G401 (cell line): ENCODE data around the gene B4GALNT4. TPM values are rescaled to one million over a fixed set of nuclear protein-coding genes. Genes with fewer than 3 reads are reported as not detected.
A peak's percentile ranks its signal among the peaks of the same experiment; 100 is the strongest.
"Not testable (repeated sequence)": the region's sequence is repeated elsewhere in the genome, so short reads cannot be mapped to it uniquely, and the experiment has no call there.

Experiments used
- DNase-seq: peaks from one replicate; pipeline ENCODE4 v3.0.0-alpha.2; 2015; ENCODE audit warnings: low spot score
- in situ Hi-C: cut with HindIII; loops from 2 replicates; pipeline ENCODE4 v1.10.0; 2016; ENCODE audit warnings: low sequenced_read_pairs, mixed read lengths
- total RNA-seq: library from RNA; depleted of rRNA; stranded (reverse); fragments of >200 nt; shearing (Covaris generic); gene quantifications from 2 replicates; pipeline ENCODE4 v1.2.3, GENCODE V29; 2014; rRNA removed

Gene B4GALNT4, protein sequence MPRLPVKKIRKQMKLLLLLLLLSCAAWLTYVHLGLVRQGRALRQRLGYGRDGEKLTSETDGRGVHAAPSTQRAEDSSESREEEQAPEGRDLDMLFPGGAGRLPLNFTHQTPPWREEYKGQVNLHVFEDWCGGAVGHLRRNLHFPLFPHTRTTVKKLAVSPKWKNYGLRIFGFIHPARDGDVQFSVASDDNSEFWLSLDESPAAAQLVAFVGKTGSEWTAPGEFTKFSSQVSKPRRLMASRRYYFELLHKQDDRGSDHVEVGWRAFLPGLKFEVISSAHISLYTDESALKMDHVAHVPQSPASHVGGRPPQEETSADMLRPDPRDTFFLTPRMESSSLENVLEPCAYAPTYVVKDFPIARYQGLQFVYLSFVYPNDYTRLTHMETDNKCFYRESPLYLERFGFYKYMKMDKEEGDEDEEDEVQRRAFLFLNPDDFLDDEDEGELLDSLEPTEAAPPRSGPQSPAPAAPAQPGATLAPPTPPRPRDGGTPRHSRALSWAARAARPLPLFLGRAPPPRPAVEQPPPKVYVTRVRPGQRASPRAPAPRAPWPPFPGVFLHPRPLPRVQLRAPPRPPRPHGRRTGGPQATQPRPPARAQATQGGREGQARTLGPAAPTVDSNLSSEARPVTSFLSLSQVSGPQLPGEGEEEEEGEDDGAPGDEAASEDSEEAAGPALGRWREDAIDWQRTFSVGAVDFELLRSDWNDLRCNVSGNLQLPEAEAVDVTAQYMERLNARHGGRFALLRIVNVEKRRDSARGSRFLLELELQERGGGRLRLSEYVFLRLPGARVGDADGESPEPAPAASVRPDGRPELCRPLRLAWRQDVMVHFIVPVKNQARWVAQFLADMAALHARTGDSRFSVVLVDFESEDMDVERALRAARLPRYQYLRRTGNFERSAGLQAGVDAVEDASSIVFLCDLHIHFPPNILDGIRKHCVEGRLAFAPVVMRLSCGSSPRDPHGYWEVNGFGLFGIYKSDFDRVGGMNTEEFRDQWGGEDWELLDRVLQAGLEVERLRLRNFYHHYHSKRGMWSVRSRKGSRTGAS
- 27.4 and 32.1 TPM in 2 replicates for total RNA-seq

DNA sequence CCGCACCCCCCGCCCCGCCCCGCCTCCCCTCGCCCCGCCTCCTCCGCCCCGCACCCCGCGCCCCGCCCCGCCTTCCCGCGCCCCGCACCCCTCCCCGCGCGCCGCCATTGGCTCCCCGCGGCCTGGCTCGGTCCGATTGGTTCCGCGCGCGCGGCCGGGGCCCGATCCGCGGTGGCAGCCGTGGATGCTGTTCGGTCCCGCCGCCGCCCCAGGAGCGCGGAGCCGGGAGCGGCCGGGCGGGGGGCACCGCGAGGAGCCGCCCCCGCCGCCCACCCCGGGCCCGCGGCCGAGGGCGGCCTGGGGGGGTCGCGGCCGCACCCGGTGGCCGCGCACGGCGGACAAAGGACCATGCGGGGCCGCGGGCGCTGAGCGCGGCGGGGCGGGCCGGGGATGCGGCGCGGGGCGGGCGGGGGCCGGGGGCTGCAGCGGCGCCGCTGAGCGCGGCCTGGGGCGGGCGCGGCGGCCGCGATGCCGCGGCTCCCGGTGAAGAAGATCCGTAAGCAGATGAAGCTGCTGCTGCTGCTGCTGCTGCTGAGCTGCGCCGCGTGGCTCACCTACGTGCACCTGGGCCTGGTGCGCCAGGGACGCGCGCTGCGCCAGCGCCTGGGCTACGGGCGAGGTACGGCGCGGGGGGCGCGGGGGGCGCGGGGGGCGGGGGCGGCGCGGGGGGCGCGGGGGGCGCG, at the start of gene B4GALNT4:
Gene B4GALNT4, plus strand, starts transcription at position 164 of the 683 bp plus-strand sequence. Its CDS starts 305 bp downstream, at position 469.
- in situ Hi-C loops, result no loop called here
- peak; percentile 43 for DNase-seq

DNA sequence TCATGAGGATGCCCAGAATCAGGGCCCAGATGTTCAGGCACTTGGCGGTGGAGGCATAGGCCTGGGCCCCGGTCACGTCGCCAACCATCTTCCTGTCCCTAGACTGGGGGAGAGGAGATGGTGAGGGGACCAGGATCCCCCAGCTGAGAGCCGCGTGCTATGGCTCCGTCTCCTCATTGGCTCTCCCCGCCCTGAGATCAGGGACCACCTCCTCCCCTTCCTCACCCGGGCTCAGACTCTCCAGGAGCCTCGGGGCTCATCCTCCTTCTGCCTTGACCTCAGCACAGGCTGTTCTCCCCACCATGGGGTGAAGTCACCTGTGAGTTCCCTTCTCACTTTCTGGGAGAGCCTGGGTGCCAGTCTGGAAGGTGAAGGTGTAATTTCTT, 49.4 kb upstream of the B4GALNT4 start:
- in situ Hi-C loops, DNase-seq: not testable (repeated sequence)

DNA sequence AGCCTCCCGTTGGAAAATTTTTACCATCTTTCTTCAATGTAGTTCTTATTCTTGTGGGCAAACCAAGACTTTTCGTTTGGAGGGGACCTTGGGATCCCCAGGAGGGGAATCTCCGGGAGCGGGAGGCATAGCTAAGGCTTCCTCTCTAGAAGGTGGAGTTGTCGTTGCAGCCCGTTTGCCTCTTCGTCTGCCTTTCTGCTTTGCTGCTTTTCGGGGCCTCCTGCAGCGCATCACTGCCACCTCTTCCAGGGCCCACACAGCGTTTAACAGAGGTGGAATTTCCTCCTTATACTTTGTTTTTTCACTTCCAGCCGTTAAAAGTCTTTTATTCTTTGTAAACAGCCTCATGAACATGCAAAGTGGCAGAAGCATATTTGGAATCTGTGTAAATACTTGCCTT, 45.1 kb upstream of the B4GALNT4 start:
- in situ Hi-C loops, result no loop called here
- DNase-seq, result no peak

DNA sequence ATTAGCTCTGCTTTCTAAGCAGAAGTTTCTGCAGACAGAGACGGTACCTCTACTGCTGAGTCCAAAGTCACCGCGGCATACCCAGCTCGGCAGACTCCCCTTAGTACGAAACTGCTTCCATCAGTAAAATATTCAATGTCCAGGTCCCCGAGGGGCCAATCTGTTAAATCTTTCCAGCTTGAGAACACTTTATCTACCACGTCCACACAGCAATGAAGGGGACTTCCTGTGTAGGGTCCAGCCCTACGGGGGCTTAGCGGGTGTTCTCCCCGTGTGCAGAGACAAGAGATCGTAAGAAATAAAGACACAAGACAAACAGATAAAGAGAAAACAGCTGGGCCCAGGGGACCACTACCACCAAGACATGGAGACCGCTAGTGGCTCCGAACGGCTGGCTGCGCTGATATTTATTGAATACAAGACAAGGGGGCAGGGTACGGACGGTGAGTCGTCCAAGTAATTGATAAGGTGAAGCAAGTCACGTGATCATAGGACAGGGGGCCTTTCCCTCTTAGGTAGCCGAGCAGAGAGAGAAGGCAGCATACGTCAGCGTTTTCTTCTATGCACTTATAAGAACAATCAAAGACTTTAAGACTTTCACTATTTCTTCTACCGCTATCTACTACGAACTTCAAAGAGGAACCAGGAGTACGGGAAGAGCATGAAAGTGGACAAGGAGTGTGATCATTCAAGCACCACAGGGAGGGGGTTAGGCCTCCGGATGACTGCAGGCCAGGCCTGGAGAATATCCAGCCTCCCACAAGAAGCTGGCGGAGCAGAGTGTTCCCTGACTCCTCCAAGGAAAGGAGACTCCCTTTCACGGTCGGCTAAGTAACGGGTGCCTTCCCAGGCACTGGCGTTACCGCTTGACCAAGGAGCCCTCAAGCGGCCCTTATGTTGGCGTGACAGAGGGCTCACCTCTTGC, 44.4 kb upstream of the B4GALNT4 start:
- in situ Hi-C loops, DNase-seq: not testable (repeated sequence)

DNA sequence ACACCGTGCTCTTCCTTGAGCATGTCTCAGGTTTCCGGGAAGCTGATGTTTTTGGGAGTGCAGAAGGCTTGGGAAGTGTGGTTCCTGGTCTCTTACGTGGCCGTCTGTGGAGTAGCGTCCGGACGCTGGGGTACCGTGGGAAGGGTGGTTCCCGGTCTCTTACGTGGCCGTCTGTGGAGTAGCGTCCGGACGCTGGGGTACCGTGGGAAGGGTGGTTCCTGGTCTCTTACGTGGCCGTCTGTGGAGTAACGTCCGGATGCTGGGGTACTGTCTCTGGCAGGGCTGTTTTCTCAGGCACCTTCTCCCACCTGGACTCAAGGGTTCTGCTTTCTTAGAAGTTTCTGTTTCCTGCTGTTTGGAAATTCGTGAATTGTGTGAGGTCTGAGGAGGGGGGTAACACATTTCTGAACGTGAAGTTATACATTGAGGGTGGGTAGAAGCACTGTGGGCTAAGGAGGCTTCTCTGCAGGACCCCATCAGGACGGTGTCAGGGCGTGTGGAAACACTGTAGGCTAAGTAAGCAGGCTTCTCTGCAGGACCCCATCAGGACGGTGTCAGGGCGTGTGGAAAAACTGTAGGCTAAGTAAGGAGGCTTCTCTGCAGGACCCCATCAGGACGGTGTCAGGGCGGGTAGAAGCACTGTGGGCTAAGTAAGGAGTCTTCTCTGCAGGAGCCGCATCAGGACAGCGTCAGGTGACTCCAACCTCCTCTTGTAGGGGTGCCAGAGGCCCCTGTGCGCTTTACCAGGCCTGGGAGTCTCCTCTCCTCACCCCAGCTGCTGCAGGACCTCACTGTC, 43.3 kb upstream of the B4GALNT4 start:
- DNase-seq, result no peak
- in situ Hi-C loops, result no loop called here

DNA sequence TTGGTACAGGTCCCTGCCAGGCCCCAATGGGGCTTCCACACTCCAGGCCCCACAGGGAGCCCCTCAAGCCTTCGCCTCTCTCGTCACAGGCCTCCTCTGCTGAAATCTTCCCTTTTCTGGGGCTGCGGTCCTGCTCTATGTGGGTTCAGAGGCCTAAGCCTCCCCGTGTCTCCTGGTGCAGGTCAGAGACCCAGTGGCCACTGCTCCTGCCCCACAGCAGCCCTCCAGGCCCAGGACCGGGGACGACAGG, 42.8 kb upstream of the B4GALNT4 start:
- in situ Hi-C loops, result no loop called here
- DNase-seq, result no peak

DNA sequence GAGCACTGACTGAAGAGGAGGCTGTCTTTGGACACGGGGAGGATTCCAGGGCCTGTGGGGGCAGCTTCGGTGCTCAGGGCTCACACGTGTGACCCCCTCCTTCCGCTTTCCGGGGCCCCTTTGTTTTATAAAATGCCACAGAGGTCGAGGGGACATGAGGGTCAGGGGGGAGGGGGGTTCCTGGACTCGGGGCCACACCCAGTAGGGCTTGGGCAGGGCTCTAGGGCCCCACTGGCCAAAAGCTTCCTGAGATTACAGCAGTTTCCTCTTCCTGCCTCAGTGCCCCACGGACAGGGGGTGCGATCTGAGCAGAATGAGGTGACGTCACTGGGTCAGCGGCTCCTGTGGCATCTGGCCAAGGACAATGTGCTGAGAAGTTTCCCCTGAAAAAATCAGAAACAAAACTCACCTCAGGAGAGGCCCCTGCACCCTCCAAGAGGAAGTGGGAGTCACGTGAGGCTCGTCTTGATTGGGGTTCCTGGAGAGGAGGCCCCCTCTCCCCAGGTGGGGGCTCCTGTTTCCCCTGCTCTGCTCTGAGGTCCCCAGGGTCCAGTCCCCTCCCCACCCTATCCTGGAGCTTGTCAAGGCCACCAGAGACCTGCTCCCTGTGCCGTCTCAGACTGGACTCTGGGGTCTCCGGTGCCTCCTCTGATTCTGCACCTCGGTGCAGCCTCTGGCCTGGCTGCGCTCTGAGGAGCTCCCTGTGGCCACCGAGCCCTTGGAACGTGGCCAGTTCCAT, 42.3 kb upstream of the B4GALNT4 start:
- in situ Hi-C loops, result no loop called here

DNA sequence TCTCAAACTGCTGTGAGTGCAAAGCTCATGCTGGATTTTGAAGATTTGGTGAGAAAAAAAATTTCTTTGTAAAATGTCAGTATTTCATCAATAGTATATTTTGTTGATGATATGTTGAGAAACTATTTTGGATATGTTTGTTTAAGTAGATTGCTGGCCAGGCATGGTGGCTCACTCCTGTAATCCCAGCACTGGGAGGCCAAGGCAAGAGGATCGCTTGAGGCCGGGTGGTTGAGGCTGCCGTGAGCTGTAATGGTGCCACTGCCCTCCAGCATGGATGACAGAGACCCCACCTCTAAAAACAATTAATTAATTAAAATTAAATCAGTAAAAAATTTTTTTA, 41.7 kb upstream of the B4GALNT4 start:
- in situ Hi-C loops, result no loop called here
- no peak for DNase-seq

More for the DNA sequence above, 42.3 kb upstream of the B4GALNT4 start:
- no peak for DNase-seq

DNA sequence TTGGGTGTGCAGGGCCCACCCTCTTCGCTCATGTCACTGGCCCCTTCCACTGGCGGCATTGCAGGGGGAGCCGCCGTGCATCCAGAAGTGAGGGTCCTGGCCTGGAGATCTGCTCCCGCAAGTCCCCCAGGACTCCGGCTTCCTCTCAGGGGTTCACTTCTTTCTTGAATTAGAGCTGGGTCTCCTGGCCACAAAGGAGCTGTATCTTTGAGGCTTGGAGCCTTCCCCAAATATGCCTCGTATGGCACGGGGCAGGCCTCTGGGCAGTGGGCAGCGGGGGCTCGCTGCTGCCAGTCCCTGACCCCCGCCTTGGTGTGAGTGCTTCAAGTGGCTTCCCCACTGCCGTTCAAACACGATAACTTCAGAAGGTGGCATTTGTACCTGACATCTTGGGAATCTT, 41.3 kb upstream of the B4GALNT4 start:
- DNase-seq, result no peak
- in situ Hi-C loops, result no loop called here

DNA sequence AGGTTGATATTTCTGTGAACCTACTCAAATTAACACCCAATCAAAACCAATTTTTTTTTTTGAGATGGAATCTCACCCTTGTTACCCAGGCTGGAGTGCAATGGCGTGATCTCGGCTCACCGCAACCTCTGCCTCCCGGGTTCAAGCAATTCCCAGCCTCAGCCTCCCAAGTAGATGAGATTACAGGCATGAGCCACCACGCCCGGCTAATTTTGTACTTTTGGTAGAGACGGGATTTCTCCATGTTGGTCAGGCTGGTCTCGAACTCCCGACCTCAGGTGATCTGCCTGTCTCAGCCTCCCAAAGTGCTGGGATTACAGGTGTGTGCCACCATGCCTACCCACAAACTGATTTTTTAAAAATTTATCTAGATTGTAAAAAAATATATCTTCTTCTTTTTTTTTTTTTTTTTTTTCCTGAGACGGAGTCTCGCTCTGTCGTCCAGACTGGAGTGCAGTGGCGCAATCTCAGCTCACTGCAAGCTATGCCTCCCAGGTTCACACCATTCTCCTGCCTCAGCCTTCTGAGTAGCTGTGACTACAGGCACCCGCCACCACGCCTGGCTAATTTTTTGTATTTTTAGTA, 40.7 kb upstream of the B4GALNT4 start:
- DNase-seq, in situ Hi-C loops: not testable (repeated sequence)

DNA sequence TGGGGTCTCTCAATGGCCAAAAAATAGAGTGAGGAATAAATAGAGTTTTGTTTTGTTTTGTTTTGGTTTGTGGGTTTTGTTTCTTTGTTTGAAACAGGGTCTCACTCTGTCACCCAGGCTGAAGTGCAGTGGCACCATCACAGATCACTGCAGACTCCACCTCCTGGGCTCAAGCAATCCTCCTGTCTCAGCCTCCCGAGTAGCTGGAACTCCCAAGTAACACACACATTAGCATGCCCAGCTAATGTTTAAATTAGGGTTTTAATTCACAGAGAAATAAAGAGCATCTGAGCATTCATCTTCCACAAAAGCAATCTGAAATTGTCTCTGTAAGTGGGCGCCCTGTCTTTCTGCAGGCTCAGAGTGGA, 39.4 kb upstream of the B4GALNT4 start:
- in situ Hi-C loops, result no loop called here
- DNase-seq, result no peak

DNA sequence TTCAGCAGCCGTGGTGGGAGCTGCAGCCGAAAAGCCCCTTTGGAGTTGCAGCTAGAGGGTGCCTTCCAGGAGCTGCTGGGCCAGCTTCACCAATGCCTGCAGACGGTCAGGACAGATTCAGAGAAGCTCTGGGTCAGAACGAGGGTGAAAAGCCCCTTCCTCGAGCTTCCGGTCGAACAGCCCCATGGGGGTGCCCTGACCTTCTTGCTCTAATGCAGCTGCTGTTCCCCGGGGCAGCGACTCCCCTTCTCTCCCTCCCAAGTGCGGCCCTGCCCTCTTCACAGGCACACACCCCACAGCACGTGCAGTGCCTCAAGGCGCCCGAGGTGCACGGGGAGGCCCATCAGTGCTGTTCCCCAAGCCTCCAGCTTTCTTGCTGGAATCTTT, 39.0 kb upstream of the B4GALNT4 start:
- in situ Hi-C loops, result no loop called here
- no peak for DNase-seq

DNA sequence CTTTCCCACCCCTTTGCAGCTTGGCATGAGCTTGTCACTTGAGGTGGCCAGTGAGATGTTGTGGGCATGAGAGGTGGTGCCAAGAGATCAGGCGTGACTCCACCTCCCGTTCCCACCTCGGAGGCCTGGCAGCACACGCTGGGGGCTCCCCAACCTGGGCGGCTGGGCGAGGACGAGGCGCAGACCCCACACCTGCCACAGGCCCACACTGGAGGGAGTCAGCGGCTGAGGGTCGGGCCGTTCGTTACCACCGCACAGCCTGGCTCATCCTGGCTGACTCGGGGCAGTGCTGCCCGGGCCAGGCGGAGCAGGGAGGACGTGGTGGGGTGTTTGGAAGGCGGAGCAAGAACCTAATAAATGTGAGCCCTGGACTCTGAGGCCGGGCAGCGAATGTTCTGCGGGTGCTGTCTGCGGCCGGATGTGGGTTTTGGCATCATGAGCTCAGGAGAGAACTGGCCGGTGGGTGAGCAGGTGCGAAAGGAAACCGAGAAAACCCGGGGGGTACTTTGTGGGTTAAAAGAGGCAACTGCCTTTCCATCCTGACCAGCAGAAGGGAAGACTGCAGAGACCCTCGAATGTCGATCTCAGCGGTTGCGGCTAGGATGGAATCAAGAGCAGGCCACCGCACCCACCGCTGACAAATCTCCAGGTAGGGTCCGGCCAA, 38.5 kb upstream of the B4GALNT4 start:
- in situ Hi-C loops, result no loop called here
- no peak for DNase-seq

DNA sequence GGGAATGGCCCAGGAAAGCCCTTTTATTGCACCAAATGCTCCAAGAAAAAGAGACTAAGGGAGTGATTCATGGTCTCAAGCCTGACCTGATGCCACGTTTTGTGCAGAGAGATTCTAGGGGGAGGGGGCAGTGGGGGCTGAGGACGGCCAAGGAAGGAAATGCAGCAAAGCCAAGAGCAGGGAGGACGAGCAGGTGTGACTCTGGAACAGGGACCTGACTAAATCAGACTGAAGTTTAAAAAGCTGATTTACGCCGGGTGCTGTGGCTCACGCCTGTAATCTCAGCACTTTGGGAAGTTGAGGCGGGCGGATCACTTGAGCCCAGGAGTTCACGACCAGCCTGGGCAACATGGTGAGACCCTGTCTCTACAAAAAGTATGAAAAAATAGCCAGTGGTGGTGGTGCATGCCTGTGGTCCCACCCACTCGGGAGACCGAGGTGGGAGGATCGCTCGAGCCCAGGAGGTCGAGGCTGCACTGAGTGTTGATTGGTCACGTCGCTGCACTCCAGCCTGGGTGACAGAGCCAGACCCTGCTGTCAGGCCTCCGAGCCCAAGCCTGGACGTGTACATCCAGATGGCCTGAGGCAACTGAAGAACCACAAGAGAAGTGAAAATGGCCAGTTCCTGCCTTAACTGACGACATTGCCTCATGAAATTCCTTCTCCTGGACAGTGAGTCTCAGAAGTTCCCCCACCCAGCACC, 37.8 kb upstream of the B4GALNT4 start:
- no peak for DNase-seq
- in situ Hi-C loops, result no loop called here

DNA sequence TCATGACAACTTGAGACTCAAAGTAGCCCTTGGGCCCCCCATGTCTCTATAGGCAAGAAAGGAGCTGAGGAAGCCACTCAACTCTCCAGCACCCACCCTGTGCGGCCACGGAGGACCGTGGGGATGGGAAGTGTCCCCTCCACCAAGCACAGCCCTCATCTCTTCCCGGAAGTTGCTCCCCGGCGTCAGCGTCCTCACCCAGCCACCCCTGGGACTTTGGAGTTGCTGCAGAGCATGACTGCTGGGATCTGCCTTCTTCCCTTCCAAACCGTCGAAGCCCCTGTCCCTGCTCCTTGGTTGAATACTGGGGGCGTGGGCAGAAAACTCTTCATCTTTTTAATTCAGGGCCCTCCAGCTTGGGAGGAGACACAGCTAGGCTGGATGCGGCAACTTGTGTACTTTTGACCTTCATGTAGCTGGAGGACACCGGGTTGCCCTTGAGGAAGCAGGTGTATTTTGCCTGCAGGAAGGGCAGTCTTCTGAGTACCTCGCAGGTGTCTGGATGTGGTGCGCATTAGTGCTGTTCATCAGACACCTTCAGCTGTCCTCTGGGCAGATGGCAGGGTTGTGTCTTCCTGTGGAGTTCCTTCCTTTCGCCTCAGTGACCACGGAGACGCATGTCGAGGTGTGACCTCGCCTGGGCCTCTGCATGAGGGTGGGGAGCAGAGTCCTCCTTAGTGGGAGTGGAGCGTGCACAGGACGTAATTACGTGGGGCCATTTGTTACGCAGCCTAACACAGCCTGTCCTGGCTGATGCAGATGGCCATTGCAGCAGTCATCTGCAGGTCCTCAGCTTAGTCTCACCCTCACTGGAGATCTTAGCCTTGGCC, 36.4 kb upstream of the B4GALNT4 start:
- no peak for DNase-seq
- in situ Hi-C loops, result no loop called here
